GM12864 (cell line): ENCODE measurements around the gene ANKS1B.

Experiments used
- DNase-seq: peaks from one replicate; pipeline ENCODE4 v3.0.0-alpha.2; 2011; ENCODE audit warnings: low read depth
- H3K4me3 ChIP-seq: 2 replicates; pipeline ENCODE4 v1.5.1; 2011; ENCODE audit warnings: mild to moderate bottlenecking, low read depth, low read length, control low read depth
- TF ChIP-seq, protein P1 (sequence below): IDR thresholded peaks from 2 replicates; pipeline ENCODE4 v1.5.1; 2011; ENCODE audit warnings: low read depth, mild to moderate bottlenecking, moderate library complexity, low read length, control low read depth, inconsistent platforms; ENCODE audit errors: missing control alignments

Gene ANKS1B

DNA sequence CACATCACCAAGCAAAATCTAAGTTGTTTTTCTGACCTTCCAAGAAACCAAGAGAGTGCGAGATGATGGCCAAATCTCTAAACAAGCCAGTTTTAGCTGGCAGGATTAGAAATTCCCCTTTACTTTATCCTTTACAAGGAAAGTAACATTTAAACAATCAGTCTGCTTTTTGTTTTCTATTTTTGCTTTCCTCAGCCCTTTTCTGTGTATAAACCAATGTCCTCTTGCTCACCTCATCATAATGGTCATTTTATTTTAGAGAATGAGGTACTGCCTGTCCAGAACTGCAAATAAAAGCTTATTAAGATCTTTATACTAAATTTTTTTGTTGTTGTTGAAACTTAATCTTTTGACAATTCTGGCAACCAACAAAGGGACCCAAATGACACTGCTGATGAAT lies 779.6 kb downstream of the ANKS1B start:
- H3K4me3 ChIP-seq, result no peak overlapping the region
- TF ChIP-seq, protein P1, sequence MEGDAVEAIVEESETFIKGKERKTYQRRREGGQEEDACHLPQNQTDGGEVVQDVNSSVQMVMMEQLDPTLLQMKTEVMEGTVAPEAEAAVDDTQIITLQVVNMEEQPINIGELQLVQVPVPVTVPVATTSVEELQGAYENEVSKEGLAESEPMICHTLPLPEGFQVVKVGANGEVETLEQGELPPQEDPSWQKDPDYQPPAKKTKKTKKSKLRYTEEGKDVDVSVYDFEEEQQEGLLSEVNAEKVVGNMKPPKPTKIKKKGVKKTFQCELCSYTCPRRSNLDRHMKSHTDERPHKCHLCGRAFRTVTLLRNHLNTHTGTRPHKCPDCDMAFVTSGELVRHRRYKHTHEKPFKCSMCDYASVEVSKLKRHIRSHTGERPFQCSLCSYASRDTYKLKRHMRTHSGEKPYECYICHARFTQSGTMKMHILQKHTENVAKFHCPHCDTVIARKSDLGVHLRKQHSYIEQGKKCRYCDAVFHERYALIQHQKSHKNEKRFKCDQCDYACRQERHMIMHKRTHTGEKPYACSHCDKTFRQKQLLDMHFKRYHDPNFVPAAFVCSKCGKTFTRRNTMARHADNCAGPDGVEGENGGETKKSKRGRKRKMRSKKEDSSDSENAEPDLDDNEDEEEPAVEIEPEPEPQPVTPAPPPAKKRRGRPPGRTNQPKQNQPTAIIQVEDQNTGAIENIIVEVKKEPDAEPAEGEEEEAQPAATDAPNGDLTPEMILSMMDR, result no peak
- no peak for DNase-seq

DNA sequence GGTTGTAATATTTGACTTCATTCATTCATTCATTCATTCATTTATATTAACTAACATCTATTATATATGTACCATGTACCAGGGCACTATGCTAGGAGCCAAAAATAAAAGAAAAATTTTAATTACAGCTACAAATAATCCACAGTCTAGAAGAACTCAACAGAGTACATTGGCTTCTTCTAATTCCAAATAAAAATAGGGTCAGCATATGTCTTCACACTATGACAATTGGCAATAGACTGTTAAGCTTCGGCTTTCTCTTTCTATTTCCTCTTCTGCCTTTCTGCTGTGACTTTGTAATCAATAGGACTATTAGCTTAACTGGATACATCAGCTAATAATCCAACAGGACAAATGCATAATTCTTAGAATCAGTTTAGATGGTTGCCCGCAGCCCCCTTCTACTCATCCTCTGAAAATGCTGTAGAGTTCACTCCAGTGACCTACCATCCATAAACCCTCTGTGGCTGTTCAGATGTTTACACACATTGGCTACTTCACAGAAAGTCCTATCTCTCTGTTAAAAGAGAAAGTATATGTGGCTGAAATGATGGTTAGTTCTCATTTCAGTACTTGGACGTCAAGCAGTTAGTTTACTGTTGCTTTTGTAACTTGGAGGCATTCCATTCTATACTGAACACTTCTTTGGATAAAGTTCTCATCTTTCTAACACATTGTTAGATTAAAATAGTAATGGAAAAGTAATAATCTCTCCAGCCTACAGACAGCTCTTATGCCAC lies 782.7 kb downstream of the ANKS1B start:
- no peak for DNase-seq
- H3K4me3 ChIP-seq, result no peak overlapping the region
- TF ChIP-seq, protein P1, result no peak

DNA sequence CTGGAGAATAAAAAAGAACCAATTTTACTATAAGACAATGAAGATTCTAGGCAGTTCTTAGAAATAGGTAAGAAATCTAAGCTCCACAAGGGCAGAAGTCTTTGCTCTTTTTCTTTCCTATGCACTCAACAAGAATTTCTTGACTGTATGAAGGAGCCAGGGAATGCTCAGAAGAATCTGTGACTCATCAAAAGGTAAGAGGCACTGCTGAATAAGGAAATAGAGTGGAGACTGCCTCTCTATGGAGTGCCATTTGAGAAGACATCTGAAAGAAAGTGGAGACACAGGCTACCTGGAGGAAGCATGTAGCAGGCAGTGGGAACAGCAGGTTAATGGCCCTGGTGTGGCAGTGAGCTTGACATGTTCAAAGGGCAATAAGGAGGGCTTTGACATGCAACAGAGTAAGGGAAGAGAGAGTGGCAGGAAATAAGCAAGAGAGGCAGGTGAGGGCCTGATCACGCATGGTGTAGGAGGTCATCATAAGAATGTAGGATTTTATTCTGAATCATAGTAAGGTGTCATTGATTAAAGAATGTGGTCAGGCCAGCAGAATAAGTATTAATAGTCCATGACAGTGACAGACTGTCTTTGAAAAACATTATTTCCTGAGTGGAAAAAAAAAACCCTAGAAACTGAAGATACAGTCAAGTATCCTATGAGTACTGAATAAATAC lies 783.9 kb downstream of the ANKS1B start:
- no peak for DNase-seq

DNA sequence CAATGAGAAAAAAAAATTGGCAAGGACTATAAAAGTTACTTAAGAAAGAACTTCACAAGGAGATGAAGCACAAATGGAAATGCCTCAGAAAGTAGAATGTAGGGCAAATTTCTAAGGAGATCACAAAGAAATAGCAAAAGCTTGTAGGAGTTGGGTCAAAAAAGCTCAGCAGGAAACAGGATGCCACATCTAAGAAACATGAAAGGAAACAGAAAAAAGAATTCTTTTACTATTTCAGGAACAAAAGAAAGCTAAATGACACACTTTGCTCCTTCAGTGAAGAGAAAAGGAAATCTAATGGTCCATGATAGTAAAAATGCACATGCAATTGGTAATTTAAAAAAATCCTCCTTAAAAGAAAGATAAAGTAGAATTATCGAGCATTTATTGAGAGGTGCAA lies 789.3 kb downstream of the ANKS1B start:
- TF ChIP-seq, protein P1, result no peak
- DNase-seq, result no peak
- no peak overlapping the region for H3K4me3 ChIP-seq

More for the DNA sequence above, 783.9 kb downstream of the ANKS1B start:
- H3K4me3 ChIP-seq, result no peak overlapping the region
- TF ChIP-seq, protein P1, result no peak

DNA sequence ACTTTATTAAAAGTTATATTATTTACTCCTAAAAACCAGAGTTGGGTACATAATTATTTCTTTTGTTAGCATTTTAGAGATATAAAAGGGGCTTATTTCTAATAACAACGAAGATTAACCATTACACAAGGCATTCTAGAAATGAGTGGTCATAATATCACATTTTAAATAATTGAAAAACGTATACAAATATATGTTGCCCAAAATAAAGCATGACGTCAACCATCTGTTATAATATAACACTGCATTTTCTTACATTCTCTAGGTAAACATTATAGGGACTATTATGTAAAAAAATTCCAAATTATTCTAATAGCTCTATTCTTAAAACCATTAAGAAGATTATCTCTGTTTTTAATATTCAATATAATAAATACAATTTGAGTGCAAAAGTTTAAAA lies 792.2 kb downstream of the ANKS1B start:
- H3K4me3 ChIP-seq, result no peak overlapping the region
- TF ChIP-seq, protein P1, result no peak
- DNase-seq, result no peak

DNA sequence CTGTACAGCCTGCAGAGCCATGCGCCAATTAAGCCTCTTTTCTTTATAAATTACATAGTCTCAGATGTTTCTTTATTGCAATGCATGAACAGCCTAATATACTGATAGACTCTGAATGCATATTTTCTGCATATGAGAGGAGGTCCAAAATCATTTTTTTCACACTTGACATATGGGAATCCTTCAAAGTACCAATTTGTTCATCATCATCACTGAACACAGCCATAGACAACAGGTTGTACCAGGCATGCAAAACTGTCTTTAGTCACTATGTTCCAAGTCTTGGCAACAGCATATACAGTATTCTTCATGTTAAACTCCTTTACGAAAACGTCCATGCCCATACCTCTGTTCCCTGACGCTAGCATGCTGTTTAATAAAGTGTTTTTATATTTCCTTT lies 807.9 kb downstream of the ANKS1B start:
- no peak overlapping the region for H3K4me3 ChIP-seq
- DNase-seq, result no peak
- TF ChIP-seq, protein P1, result no peak
